Stimulated activated CD8-positive, alpha-beta memory T cell treated with anti-CD3 and anti-CD28 coated beads, Interleukin-15, amount 100 ng/mL, for 4 hours (primary cell): Measurements from ENCODE around the gene FUBP1.
"Not testable (repeated sequence)": the region's sequence is repeated elsewhere in the genome, so short reads cannot be mapped to it uniquely, and the experiment has no call there.

Experiments used
- DNase-seq, 2 donors: peaks; one replicate each; pipeline ENCODE4 v3.0.0-alpha.2; 2020; ENCODE audit warnings: low read depth in 2 of 2

The FUBP1 gene

GRCh38 chr1:77945345-77945744 lies 33.5 kb downstream of the FUBP1 start:
- no peak for DNase-seq

DNA sequence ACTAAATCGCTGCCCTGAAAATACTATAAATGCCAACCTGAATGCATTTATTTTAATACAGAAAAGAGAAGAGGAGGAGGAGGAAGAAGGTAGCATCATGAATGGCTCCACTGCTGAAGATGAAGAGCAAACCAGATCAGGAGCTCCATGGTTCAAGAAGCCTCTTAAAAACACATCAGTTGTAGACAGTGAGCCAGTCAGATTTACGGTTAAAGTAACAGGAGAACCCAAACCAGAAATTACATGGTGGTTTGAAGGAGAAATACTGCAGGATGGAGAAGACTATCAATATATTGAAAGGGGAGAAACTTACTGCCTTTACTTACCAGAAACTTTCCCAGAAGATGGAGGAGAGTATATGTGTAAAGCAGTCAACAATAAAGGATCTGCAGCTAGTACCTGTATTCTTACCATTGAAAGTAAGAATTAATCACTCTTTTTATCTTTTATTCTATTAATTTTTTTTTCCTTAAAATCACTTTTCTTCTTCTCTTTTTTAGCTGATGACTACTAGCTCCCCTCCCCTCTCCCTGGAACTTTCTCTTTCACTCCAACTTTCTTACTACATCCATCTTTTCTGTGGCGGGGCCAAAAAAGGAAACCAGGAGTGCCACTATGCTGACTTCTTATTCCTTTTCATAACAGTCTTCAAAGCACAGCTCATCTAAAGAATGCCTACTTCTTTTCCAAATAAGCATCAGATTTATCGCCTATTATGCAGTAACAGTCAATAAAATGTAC lies 36.3 kb downstream of the FUBP1 start:
- DNase-seq: no peak

- DNase-seq: no peak
Measured at GRCh38 chr1:77940921-77941570, 37.8 kb downstream of the FUBP1 start.

DNA sequence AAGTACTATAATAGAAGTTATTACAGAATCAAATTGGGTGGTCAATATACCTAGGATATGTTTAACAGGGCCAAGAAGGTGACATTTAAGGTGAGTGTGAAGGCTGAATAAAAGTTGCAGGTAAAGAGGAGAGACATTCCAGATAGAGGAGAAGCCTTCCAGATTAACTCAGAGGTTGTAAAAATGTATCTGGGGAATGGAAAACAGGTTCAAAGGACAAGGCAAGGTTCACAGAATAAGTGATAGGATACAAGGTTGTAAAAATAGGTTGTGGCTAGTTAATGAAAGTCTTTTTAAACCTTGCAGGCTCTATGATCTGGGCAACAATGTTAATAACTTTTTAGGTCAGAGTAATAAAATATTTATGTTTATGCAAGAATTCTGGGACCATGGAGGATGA lies 40.2 kb downstream of the FUBP1 start:
- no peak for DNase-seq

- DNase-seq: no peak
Measured at GRCh38 chr1:77929806-77930205, 49.1 kb downstream of the FUBP1 start.

DNA sequence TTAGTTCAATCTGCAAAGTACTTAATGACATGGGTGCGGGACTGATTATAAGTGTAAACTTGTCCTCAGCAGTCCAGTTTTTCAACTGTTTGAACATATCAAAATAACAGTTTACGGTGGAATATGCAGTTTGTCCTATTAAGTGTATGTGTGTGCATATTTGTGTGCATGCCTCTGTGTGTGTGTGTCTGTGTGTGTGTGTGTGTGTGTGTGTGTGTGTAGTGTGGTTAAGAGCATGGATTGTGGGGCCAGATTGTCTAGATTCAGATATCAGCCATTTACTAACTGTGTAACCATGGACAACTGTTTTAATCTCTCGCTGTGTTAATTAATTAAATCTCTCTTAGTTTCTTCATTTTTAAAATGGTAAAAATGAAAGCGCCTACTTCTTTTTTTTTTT lies 51.5 kb downstream of the FUBP1 start:
- no peak for DNase-seq

GRCh38 chr1:77926561-77927357 lies 52.1 kb downstream of the FUBP1 start:
- no peak for DNase-seq

GRCh38 chr1:77925956-77926355 lies 52.9 kb downstream of the FUBP1 start:
- no peak for DNase-seq

DNA sequence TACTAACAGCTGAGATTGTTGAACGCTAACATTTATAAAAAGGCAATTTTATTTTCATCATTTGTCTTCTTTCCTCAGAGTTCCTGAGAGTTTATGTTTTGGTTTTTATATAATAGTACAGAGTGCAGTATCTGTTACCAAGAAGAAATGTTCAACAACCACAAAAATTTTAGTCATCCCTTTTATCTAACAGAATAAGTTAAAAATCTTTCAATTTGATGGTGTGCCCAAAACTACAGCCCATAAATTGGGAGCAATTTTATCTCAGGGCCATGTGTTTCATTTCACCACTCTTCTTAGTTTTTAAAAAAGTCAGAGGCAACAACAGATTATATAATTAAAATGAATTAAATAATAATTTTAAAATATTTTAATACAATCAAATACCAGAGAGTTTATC lies 53.4 kb downstream of the FUBP1 start:
- no peak for DNase-seq

DNA sequence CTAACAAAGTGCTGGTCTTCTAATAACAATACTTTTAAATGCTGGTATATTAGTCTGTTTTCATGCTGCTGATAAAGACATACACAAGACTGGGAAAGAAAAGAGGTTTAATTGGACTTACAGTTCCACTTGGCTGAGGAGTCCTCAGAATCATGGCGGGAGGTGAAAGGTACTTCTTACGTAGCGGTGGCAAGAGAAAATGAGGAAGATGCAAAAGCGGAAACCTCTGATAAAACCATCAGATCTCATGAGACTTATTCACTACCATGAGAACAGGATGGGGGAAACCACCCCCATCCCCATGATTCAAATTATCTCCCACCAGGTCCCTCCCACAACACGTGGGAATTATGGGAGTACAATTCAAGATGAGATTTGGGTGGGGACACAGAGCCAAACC lies 60.0 kb downstream of the FUBP1 start:
- DNase-seq: not testable (repeated sequence)

DNA sequence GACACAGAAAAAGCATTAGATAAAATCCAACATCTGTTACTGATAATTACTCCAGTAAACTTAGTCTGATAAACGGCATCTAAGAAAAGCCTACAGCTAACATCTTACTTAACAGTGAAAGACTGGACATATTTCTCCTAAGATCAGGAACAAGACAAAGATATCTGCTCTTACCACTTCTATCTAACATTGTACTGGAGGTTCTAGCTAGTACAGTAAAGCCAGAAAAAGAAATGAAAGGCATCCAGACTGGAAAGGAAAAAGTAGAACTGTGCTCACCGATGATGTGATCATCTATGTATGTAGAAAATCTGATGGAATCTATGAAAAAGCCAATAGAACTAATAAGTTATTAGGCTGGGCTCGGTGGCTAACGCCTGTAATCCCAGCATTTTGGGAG lies 68.8 kb downstream of the FUBP1 start:
- DNase-seq: no peak

DNA sequence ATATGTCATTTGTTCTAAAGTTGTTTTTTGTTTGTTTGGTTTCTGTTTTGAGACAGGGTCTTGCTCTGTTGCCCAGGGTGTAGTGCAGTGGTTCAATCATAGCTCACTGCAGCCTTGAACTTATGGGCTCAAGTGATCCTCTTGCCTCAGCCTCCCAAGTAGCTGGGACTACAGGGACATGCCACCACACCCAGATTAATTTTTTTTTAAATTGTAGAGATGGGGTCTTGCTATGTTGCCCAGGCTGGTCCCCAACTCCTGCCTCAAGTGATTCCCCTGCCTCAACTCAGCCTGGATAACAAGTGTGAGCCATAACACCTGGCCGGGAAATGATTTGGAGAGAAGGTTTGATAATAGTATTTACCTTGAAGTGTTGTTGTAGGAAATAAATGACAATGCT lies 72.2 kb downstream of the FUBP1 start:
- no peak for DNase-seq

- no peak for DNase-seq
Measured at GRCh38 chr1:77906019-77906545, 72.8 kb downstream of the FUBP1 start.

DNA sequence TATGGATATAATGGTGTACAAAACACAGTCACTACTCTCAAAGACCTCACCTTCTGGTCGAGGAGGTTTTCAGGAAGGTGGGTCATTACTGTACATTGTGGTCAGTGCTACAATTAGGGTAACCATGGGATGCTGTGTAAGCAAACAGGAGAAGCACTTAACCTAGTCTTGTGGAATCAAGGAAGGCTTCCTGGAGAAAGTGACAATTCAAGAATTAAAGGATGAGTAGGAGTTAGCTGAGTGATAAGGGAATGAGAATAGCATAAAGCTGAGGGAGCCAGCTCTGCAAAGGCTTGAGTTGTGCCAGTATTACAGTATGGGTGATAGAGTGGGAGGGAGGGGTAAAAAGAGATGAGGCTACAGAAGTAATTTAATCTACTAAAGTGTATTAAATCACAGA lies 73.3 kb downstream of the FUBP1 start:
- DNase-seq: no peak

DNA sequence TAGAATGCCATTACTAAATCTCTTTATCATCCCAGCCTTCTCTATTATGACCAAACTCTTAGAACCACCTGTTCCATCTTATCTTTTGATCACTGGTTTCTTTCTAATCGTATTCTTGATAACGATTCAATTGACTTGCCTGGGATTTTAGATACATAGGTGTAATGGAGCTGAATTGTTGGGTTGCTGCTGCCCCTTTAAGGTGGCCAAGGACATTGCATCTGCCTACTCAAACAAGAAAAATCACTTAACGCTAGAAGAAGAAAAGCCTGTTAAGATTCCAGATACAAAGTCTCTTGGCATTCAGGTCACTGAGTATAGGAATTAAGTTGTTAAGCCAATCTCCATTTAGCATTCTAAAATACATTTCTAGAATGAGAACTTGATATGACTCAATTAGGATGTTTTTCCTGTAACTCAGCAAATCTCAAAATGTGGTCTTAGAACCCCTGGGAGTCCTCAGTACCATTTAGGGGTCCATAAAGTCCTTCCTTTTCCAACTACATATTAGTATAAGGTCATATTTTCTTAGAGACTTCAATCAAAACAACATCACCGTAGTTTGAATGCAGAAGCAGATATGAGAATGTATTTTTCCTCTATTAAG lies 78.1 kb downstream of the FUBP1 start:
- DNase-seq: no peak

DNA sequence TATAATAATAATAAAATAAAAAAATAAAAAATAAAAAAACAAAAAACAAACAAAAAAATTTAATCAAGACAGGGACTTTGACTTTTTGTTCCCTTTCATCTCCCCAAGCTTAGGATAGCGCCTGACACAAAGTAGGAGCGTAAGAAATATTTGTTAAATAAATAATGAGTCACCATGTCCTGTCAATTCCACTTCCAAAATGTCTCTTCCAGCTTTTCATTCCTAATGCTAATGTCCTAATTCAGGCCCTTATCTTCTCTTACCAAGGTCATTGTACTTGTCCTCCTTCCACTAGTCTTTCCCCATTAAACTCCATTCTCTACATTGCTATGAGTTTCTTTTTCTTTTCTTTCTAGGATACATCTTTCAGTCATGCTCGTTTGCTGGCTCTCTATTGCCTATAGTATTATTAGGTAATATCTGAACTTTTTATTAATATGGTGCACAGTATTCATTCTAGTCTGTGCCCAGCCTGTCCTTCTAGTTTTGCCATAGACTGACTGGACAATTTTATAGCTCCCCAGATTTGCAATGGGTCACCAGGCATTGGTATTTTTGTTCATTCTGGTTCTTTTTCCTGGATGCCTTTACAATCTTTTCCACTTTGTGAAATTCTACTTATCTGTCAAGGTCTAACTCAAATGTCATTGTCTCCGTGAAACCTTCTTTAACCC lies 79.1 kb downstream of the FUBP1 start:
- DNase-seq: no peak
